ENCODE measurements around the gene INSM1.

DNA sequence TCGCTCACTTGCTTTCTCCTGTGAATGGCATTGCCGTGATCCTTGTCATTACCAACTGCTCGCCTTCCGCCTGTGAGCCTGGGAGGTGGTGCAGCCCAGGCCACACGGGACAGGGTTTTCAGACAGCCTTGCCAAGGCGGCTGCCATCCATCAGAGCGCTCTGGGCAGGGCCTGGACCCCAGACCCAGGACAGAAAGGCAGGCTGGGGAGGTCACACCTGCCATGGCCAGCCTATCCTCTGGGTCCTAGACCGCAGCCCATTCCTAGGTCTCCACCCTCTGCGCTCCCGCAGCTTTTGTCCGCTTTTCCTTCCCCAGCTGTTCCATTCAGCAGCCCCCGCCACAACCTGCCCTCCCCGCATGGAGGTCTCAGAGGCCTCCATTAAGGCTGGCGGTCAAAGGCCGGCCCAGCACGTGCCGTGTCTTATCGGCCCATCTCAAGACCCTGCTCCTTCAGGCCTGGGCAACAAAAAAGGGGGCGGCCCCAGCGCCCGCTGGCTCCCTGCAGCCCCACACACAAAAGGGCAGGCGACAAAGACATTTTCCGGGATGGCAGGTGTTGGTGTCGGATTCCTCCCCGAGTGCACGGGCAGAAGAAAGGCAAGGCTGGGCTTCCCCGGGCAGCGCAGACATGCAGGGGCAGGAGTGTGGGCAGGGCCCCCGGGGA is 28.1 kb downstream of the INSM1 start:
- TF ChIP-seq, protein P1, sequence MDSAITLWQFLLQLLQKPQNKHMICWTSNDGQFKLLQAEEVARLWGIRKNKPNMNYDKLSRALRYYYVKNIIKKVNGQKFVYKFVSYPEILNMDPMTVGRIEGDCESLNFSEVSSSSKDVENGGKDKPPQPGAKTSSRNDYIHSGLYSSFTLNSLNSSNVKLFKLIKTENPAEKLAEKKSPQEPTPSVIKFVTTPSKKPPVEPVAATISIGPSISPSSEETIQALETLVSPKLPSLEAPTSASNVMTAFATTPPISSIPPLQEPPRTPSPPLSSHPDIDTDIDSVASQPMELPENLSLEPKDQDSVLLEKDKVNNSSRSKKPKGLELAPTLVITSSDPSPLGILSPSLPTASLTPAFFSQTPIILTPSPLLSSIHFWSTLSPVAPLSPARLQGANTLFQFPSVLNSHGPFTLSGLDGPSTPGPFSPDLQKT (CRISPR knock-in tag; IDR thresholded peaks at IDR 0.05; ENCODE audit: borderline replicate concordance): no peak
- TF ChIP-seq, protein P2, sequence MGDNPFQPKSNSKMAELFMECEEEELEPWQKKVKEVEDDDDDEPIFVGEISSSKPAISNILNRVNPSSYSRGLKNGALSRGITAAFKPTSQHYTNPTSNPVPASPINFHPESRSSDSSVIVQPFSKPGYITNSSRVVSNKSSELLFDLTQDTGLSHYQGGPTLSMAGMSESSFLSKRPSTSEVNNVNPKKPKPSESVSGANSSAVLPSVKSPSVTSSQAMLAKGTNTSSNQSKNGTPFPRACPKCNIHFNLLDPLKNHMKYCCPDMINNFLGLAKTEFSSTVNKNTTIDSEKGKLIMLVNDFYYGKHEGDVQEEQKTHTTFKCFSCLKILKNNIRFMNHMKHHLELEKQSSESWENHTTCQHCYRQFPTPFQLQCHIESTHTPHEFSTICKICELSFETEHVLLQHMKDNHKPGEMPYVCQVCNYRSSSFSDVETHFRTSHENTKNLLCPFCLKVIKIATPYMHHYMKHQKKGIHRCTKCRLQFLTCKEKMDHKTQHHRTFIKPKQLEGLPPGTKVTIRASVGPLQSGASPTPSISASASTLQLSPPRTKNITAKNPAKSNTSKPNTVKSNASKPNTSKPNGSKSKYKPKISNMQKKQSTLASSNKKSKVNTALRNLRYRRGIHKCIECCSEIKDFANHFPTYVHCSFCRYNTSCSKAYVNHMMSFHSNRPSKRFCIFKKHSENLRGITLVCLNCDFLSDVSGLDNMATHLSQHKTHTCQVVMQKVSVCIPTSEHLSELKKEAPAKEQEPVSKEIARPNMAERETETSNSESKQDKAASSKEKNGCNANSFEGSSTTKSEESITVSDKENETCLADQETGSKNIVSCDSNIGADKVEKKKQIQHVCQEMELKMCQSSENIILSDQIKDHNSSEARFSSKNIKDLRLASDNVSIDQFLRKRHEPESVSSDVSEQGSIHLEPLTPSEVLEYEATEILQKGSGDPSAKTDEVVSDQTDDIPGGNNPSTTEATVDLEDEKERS (CRISPR knock-in tag; IDR thresholded peaks at IDR 0.05): no peak
- TF ChIP-seq CEBPB (IDR thresholded peaks at IDR 0.05; ENCODE audit: borderline replicate concordance, low read depth, low read length) (no peak), ZNF552 (CRISPR knock-in tag; IDR thresholded peaks at IDR 0.05; ENCODE audit: borderline replicate concordance) (no peak), ZNF20 (CRISPR knock-in tag; IDR thresholded peaks at IDR 0.05) (no peak), RAD51 (IDR thresholded peaks at IDR 0.05; ENCODE audit: borderline replicate concordance) (no peak), POLR2A (IDR thresholded peaks at IDR 0.05; ENCODE audit: insufficient read depth in 1 of 2, low read depth in 2 of 2, low read length in 2 of 2) (no peak), ZNF850 (CRISPR knock-in tag; conservative IDR thresholded peaks at IDR 0.05) (no peak), PCBP1 (IDR thresholded peaks at IDR 0.05; ENCODE audit: borderline replicate concordance, low read depth, low read length) (no peak), MZF1 (CRISPR knock-in tag; IDR thresholded peaks at IDR 0.05; ENCODE audit: borderline replicate concordance) (no peak)
- TF ChIP-seq, protein P3, sequence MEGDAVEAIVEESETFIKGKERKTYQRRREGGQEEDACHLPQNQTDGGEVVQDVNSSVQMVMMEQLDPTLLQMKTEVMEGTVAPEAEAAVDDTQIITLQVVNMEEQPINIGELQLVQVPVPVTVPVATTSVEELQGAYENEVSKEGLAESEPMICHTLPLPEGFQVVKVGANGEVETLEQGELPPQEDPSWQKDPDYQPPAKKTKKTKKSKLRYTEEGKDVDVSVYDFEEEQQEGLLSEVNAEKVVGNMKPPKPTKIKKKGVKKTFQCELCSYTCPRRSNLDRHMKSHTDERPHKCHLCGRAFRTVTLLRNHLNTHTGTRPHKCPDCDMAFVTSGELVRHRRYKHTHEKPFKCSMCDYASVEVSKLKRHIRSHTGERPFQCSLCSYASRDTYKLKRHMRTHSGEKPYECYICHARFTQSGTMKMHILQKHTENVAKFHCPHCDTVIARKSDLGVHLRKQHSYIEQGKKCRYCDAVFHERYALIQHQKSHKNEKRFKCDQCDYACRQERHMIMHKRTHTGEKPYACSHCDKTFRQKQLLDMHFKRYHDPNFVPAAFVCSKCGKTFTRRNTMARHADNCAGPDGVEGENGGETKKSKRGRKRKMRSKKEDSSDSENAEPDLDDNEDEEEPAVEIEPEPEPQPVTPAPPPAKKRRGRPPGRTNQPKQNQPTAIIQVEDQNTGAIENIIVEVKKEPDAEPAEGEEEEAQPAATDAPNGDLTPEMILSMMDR (CRISPR knock-in tag; IDR thresholded peaks at IDR 0.05): no peak
- TF ChIP-seq, protein P4, sequence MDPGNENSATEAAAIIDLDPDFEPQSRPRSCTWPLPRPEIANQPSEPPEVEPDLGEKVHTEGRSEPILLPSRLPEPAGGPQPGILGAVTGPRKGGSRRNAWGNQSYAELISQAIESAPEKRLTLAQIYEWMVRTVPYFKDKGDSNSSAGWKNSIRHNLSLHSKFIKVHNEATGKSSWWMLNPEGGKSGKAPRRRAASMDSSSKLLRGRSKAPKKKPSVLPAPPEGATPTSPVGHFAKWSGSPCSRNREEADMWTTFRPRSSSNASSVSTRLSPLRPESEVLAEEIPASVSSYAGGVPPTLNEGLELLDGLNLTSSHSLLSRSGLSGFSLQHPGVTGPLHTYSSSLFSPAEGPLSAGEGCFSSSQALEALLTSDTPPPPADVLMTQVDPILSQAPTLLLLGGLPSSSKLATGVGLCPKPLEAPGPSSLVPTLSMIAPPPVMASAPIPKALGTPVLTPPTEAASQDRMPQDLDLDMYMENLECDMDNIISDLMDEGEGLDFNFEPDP (CRISPR knock-in tag; conservative IDR thresholded peaks at IDR 0.05): no peak

Measured in HepG2 (cell line).